Caco-2 (cell line): ENCODE data around the gene TSPAN9. TPM values are rescaled to one million over a fixed set of nuclear protein-coding genes. Genes with fewer than 3 reads are reported as not detected.

Experiments
- BruUV-seq: library from RNA; stranded (reverse); fragments of 400-500 nt; replicated peaks from 2 replicates; lab custom pipeline; 2021; lab: Mats Ljungman, UMichigan
- CTCF ChIA-PET: fragments of 300-600 bp; sonication (Branson Sonifier 250); formaldehyde crosslinking; loops from one replicate; lab custom pipeline; 2022; ENCODE audit warnings: antibody characterized with exemption; lab: Charles Lee
- POLR2A ChIA-PET: fragments of 300-600 bp; sonication (Branson Sonifier 250); formaldehyde crosslinking; loops from one replicate; lab custom pipeline; 2022; ENCODE audit warnings: antibody characterized with exemption; lab: Charles Lee
- DNase-seq, 2 experiments: peaks; one replicate each; pipeline versions ENCODE4 v3.0.0 to v3.0.0-alpha.2; 2020 to 2022
- H3K27me3 ChIP-seq: replicated peaks from 2 replicates; pipeline ENCODE4 v1.6.0; 2011; ENCODE audit warnings: low read length; ENCODE audit not compliant: control insufficient read depth, insufficient read depth
- H3K36me3 ChIP-seq: 2 replicates; pipeline ENCODE4 v1.5.1; 2011; ENCODE audit warnings: low read length; ENCODE audit not compliant: control insufficient read depth, insufficient read depth
- H3K4me1 ChIP-seq: fragments of 250-450 bp; sonication (Bioruptor Pico); 2 replicates; pipeline ENCODE4 v1.5.1; 2020; ENCODE audit warnings: mild to moderate bottlenecking
- H3K4me3 ChIP-seq: 2 replicates; pipeline ENCODE4 v1.5.1; 2011; ENCODE audit warnings: low read depth, mild to moderate bottlenecking, control low read depth, low read length
- H3K9me3 ChIP-seq: fragments of 250-450 bp; sonication (Bioruptor Pico); 2 replicates; pipeline ENCODE4 v1.5.1; 2020; ENCODE audit warnings: mild to moderate bottlenecking, moderate library complexity
- H3K27ac Mint-ChIP-seq: one replicate; pipeline ENCODE4 v1.8.0; 2022; ENCODE audit warnings: mixed read lengths; ENCODE audit not compliant: unreplicated experiment
- H3K27me3 Mint-ChIP-seq: one replicate; pipeline ENCODE4 v1.8.0; 2022; ENCODE audit warnings: mixed read lengths; ENCODE audit not compliant: insufficient read depth, unreplicated experiment
- H3K36me3 Mint-ChIP-seq: one replicate; pipeline ENCODE4 v1.8.0; 2022; ENCODE audit warnings: mild to moderate bottlenecking, mixed read lengths; ENCODE audit not compliant: insufficient read depth, unreplicated experiment
- H3K4me1 Mint-ChIP-seq: one replicate; pipeline ENCODE4 v1.8.0; 2022; ENCODE audit warnings: low read depth, mixed read lengths; ENCODE audit not compliant: unreplicated experiment
- H3K4me3 Mint-ChIP-seq: one replicate; pipeline ENCODE4 v1.8.0; 2022; ENCODE audit warnings: mild to moderate bottlenecking, moderate library complexity, mixed read lengths; ENCODE audit not compliant: unreplicated experiment
- H3K9me3 Mint-ChIP-seq: one replicate; pipeline ENCODE4 v1.8.0; 2022; ENCODE audit warnings: mixed read lengths; ENCODE audit not compliant: unreplicated experiment
- intact Hi-C: fragments of 100-400 bp; cut with micrococcal nuclease; formaldehyde crosslinking; loops from one replicate; pipeline ENCODE4 v1.10.0; 2022; ENCODE audit not compliant: unreplicated experiment
- total RNA-seq: library from RNA; stranded (reverse); gene quantifications from 2 replicates; pipeline ENCODE4 v1.2.3, GENCODE V29; 2022
- TF ChIP-seq, protein P1 (sequence below), 2 experiments: fragments of 200-600 bp in 1 of 2; IDR thresholded peaks; 1 replicate in 1 of 2; 2 replicates in 1 of 2; pipeline versions ENCODE4 v1.5.1 to v1.8.0; 2011 to 2022; ENCODE audit warnings: antibody characterized with exemption in 1 of 2, control low read depth in 1 of 2, inconsistent platforms in 1 of 2, low read depth in 1 of 2, low read length in 1 of 2, mild to moderate bottlenecking in 1 of 2, moderate library complexity in 1 of 2; ENCODE audit not compliant: insufficient read depth in 1 of 2, severe bottlenecking in 1 of 2, unreplicated experiment in 1 of 2

TSPAN9 gene
- total RNA-seq, 1 experiment from 2014 or later = 49.1 TPM

DNA sequence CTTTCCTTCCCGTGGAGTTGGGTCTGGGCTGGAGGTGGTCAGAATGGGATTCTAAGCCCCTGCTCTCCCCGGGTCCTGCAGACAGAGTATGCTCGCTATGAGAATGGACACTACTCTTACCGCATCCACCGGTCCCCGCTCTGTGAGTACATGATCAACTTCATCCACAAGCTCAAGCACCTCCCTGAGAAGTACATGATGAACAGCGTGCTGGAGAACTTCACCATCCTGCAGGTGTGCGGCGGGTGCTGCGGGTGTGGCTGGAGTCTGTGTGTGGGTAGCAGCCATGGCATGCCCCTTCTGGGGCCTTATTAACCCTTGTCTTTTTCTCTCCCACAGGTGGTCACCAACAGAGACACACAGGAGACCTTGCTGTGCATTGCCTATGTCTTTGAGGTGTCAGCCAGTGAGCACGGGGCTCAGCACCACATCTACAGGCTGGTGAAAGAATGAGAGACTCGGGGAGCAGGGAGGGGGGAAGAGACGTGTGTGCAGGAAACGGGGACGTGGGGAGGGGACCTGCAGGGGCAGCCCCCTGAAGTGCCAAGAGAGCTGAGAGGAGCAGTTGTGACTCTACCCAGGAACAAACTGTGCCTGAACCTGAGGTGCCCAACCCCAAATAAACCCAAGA lies 37.0 kb upstream of the TSPAN9 start:
- H3K4me3 ChIP-seq = no peak overlapping the region
- no peak for DNase-seq
- BruUV-seq = TSS peak; percentile 29
- peaks cover 1% of the 10 kb centered on the region for H3K36me3 ChIP-seq
- CTCF ChIA-PET = no interaction called here
- H3K36me3 Mint-ChIP-seq = peaks cover 95% of the 10 kb centered on the region
- no peaks in the 10 kb centered on the region for H3K4me1 Mint-ChIP-seq
- no peaks in the 10 kb centered on the region for H3K9me3 ChIP-seq
- POLR2A ChIA-PET = no interaction called here
- no peaks in the 10 kb centered on the region for H3K27me3 ChIP-seq
- H3K9me3 Mint-ChIP-seq = no peaks in the 10 kb centered on the region
- TF ChIP-seq, protein P1, sequence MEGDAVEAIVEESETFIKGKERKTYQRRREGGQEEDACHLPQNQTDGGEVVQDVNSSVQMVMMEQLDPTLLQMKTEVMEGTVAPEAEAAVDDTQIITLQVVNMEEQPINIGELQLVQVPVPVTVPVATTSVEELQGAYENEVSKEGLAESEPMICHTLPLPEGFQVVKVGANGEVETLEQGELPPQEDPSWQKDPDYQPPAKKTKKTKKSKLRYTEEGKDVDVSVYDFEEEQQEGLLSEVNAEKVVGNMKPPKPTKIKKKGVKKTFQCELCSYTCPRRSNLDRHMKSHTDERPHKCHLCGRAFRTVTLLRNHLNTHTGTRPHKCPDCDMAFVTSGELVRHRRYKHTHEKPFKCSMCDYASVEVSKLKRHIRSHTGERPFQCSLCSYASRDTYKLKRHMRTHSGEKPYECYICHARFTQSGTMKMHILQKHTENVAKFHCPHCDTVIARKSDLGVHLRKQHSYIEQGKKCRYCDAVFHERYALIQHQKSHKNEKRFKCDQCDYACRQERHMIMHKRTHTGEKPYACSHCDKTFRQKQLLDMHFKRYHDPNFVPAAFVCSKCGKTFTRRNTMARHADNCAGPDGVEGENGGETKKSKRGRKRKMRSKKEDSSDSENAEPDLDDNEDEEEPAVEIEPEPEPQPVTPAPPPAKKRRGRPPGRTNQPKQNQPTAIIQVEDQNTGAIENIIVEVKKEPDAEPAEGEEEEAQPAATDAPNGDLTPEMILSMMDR (IDR thresholded peaks at IDR 0.05; ENCODE audit: insufficient read depth in 1 of 2, low read depth in 1 of 2, low read length in 1 of 2, severe bottlenecking in 1 of 2, unreplicated experiment in 1 of 2) = no peak
- intact Hi-C loops = no loop called here
- H3K27ac Mint-ChIP-seq = peak overlapping the region; percentile 11
- H3K27me3 Mint-ChIP-seq = no peaks in the 10 kb centered on the region
- H3K4me1 ChIP-seq = no peaks in the 10 kb centered on the region
- H3K4me3 Mint-ChIP-seq = no peak overlapping the region

DNA sequence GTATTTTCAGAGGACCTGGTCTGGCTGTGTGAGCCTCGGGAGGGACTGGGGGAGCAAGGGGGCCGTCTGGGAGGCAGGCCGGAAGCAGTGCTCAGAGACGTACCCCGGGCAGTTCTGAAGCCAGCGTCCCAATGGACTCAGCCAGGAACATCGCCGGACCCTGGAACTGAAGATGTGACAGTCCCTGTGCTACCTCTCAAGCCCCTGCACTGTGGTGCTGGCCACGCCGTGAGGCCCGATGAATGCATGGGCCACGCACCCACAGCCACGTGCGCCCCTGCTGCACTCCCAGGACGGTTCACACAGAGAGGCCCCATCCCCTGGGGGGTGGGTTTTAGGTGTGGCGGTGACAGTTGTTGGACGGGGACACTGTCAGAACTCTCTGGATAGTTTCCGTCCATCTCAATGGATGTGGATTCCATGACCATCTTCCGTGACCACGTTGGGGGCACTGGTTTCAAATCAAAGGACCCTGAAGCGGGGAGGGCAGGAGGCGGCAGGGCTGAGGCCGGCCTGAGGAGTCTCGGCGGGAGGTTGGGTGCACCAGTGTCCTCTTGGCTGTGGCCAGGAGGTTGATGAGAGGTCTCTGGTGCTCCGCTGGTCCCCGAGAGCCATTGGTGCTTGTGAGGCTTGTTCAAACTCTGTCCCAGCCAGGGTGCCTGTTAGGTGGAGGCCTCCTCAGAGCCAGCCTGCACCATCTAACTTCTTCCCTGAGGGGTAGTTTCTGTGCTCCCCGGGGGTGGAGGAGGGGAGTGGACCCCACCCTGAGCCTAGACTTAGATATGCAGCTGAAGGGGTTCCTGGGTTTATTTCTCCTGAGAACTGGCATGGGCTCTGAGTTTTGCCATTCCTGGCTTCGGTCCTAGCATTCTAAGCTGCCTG lies 36.3 kb upstream of the TSPAN9 start:
- BruUV-seq = no TSS peak
- Mint-ChIP-seq H3K9me3 (no peaks in the 10 kb centered on the region), H3K36me3 (peaks cover 89% of the 10 kb centered on the region), H3K27me3 (no peaks in the 10 kb centered on the region), H3K27ac (peak overlapping the region; percentile 11), H3K4me1 (no peaks in the 10 kb centered on the region), H3K4me3 (no peak overlapping the region)
- H3K27me3 ChIP-seq = no peaks in the 10 kb centered on the region
- ChIA-PET POLR2A (interaction anchor here (1.0 kb wide), 1 partner anchor 191 kb away, joined by 4 read pairs; no protein-coding TSS in a partner anchor), CTCF (interaction anchor here (0.5 to 1.5 kb wide), 34 partner anchors 8 to 1236 kb away, joined by 3 to 18 read pairs (median 4); partner anchors contain the start of gene TULP3)
- no peak overlapping the region for H3K4me3 ChIP-seq
- no peaks in the 10 kb centered on the region for H3K9me3 ChIP-seq
- TF ChIP-seq, protein P1 (IDR thresholded peaks at IDR 0.05; ENCODE audit: insufficient read depth in 1 of 2, low read depth in 1 of 2, low read length in 1 of 2, severe bottlenecking in 1 of 2, unreplicated experiment in 1 of 2) = no peak
- DNase-seq = no peak
- intact Hi-C loops = loop anchor here (1.0 kb wide), 1 partner anchor 156 kb away; no protein-coding TSS in a partner anchor
- peaks cover 1% of the 10 kb centered on the region for H3K36me3 ChIP-seq
- no peaks in the 10 kb centered on the region for H3K4me1 ChIP-seq

DNA sequence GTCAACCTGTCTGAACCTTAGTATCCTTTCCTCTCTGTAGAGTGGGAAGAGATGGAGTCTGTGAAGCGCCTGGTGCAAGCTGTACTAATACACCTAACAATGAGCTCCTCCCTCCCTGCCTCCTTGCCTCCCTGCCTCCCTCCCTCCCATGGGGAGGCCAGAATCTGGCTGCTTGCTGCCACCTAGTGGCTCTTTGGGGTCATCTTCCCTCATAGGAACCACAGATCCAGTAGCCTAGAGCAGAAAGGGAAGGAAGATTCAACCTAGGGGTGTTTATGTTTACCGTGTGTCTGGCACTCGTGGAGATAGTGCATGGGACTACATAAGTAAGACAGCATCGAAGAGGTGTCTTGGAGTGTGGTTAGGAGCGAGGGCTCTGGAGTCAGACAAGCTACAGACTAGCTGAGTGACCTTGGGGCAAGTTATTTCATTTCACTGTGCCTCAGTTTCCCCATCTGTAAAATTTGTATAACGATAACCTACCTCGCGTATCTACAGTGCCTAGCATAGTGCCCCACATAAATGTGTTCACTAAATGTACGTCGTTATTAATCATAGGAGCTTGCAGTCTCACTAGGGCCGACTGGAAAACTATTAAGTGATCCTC lies 35.5 kb upstream of the TSPAN9 start:
- H3K9me3 Mint-ChIP-seq = no peaks in the 10 kb centered on the region
- Histone ChIP-seq H3K4me3 (no peak overlapping the region), H3K36me3 (peaks cover 1% of the 10 kb centered on the region), H3K27me3 (no peaks in the 10 kb centered on the region), H3K9me3 (no peaks in the 10 kb centered on the region), H3K4me1 (no peaks in the 10 kb centered on the region)
- no peaks in the 10 kb centered on the region for H3K4me1 Mint-ChIP-seq
- peaks cover 81% of the 10 kb centered on the region for H3K36me3 Mint-ChIP-seq
- H3K27me3 Mint-ChIP-seq = no peaks in the 10 kb centered on the region
- intact Hi-C loops = loop anchor here (1.0 kb wide), 1 partner anchor 156 kb away; no protein-coding TSS in a partner anchor
- no TSS peak for BruUV-seq
- TF ChIP-seq, protein P1 (IDR thresholded peaks at IDR 0.05; ENCODE audit: insufficient read depth in 1 of 2, low read depth in 1 of 2, low read length in 1 of 2, severe bottlenecking in 1 of 2, unreplicated experiment in 1 of 2) = peak; percentile 83 to 84
- ChIA-PET CTCF (interaction anchor here (0.5 to 1.5 kb wide), 35 partner anchors 8 to 1235 kb away, joined by 3 to 18 read pairs (median 4); partner anchors contain the start of gene TULP3), POLR2A (interaction anchor here (1.0 kb wide), 1 partner anchor 192 kb away, joined by 4 read pairs; no protein-coding TSS in a partner anchor)
- H3K4me3 Mint-ChIP-seq = no peak overlapping the region
- no peak overlapping the region for H3K27ac Mint-ChIP-seq
- peak; percentile 84 to 86 for DNase-seq
